SK-N-SH (cell line): ENCODE data around the gene C2orf69. TPM values are rescaled to one million over a fixed set of nuclear protein-coding genes. Genes with fewer than 3 reads are reported as not detected.

Experiments used
- CTCF ChIA-PET: fragments of 300-600, 350-600 bp; formaldehyde crosslinking; extraction: SDS; loops from one replicate; lab custom pipeline; 2021; lab: Yijun Ruan, JAX
- POLR2A ChIA-PET: fragments of 350-600 bp; sonication (Branson Sonifier 250); formaldehyde crosslinking; extraction: SDS; loops from one replicate; lab custom pipeline; 2020; ENCODE audit warnings: antibody characterized with exemption, inconsistent platforms; lab: Yijun Ruan, JAX
- DNase-seq: peaks from one replicate; pipeline ENCODE4 v3.0.0; 2012
- H2AFZ ChIP-seq: fragments of 200-600 bp; sonication (generic); 2 replicates; pipeline ENCODE4 v1.8.1; 2016; ENCODE audit warnings: antibody characterized with exemption, mild to moderate bottlenecking, low read depth
- H3F3A ChIP-seq: fragments of 200-600 bp; sonication (generic); replicated peaks from 2 replicates; pipeline ENCODE3; 2016; ENCODE audit warnings: antibody characterized with exemption, mild to moderate bottlenecking; ENCODE audit not compliant: insufficient read depth
- H3K27ac ChIP-seq, 2 experiments: fragments of 200-500 bp in 1 of 2; fragments of 200-600 bp in 1 of 2; sonication (Bioruptor generic) in 1 of 2; sonication (generic), shearing (Covaris generic) in 1 of 2; 2 replicates each; pipeline versions ENCODE4 v1.5.1 to v1.6.1; 2014 to 2016; ENCODE audit warnings: low read depth in 2 of 2, inconsistent platforms in 1 of 2, low read length in 1 of 2, mild to moderate bottlenecking in 1 of 2, mixed read lengths in 1 of 2
- H3K27me3 ChIP-seq: fragments of 200-600 bp; sonication (generic), shearing (Covaris generic); 2 replicates; pipeline ENCODE4 v1.6.1; 2016; ENCODE audit warnings: mixed run types; ENCODE audit not compliant: insufficient read depth
- H3K36me3 ChIP-seq, 2 experiments: fragments of 200-500 bp in 1 of 2; fragments of 200-600 bp in 1 of 2; sonication (Bioruptor generic) in 1 of 2; sonication (generic) in 1 of 2; replicated peaks in 1 of 2; 2 replicates each; pipeline versions ENCODE3 to v1.5.1; 2014 to 2016; ENCODE audit warnings: low read length in 1 of 2, mild to moderate bottlenecking in 1 of 2; ENCODE audit not compliant: insufficient read depth in 2 of 2, control insufficient read depth in 1 of 2
- H3K4me1 ChIP-seq, 2 experiments: fragments of 200-500 bp in 1 of 2; fragments of 200-600 bp in 1 of 2; sonication (Bioruptor generic) in 1 of 2; sonication (generic), shearing (Covaris generic) in 1 of 2; 2 replicates each; pipeline versions ENCODE4 v1.5.1 to v1.6.1; 2014 to 2016; ENCODE audit warnings: low read depth in 1 of 2, low read length in 1 of 2, mixed run types in 1 of 2; ENCODE audit not compliant: insufficient read depth in 2 of 2, control insufficient read depth in 1 of 2
- H3K4me2 ChIP-seq: fragments of 200-600 bp; sonication (generic), shearing (Covaris generic); 2 replicates; pipeline ENCODE4 v1.6.1; 2017; ENCODE audit warnings: mixed run types
- H3K4me3 ChIP-seq, 2 experiments: fragments of 200-500 bp in 1 of 2; fragments of 200-600 bp in 1 of 2; sonication (Bioruptor generic) in 1 of 2; sonication (generic), shearing (Covaris generic) in 1 of 2; 2 replicates each; pipeline versions ENCODE4 v1.5.1 to v1.8.1; 2014 to 2016; ENCODE audit warnings: low read depth in 2 of 2, inconsistent platforms in 1 of 2, low read length in 1 of 2, mild to moderate bottlenecking in 1 of 2, mixed read lengths in 1 of 2, moderate library complexity in 1 of 2
- H3K79me2 ChIP-seq: fragments of 200-600 bp; sonication (generic); 2 replicates; pipeline ENCODE4 v1.8.1; 2017; ENCODE audit warnings: mild to moderate bottlenecking; ENCODE audit not compliant: insufficient read depth
- H3K9ac ChIP-seq: fragments of 200-600 bp; sonication (generic); 2 replicates; pipeline ENCODE4 v1.6.1; 2017; ENCODE audit warnings: mixed run types
- H3K9me2 ChIP-seq: fragments of 200-600 bp; sonication (generic); 2 replicates; pipeline ENCODE4 v1.6.1; 2017; ENCODE audit warnings: mixed run types
- H3K9me3 ChIP-seq: fragments of 200-600 bp; sonication (generic); 2 replicates; pipeline ENCODE4 v1.6.1; 2017; ENCODE audit warnings: mixed run types, mild to moderate bottlenecking, moderate library complexity
- H4K20me1 ChIP-seq: fragments of 200-600 bp; sonication (generic); 2 replicates; pipeline ENCODE4 v1.6.1; 2017; ENCODE audit warnings: mild to moderate bottlenecking, mixed run types; ENCODE audit not compliant: insufficient read depth
- CTCF ChIP-seq: fragments of 200-600 bp; sonication (generic); IDR thresholded peaks from 2 replicates; pipeline ENCODE4 v1.6.1; 2017; ENCODE audit warnings: antibody characterized with exemption, mild to moderate bottlenecking, moderate library complexity
- ELF1 ChIP-seq: IDR thresholded peaks from 2 replicates; pipeline ENCODE4 v1.4.0; 2012
- EZH2phosphoT487 ChIP-seq: fragments of 200-600 bp; sonication (generic); IDR thresholded peaks from 2 replicates; pipeline ENCODE4 v1.6.1; 2017; ENCODE audit warnings: low read depth, mixed run types, mild to moderate bottlenecking, antibody characterized with exemption, moderate library complexity, borderline replicate concordance
- GABPA ChIP-seq: IDR thresholded peaks from 2 replicates; pipeline ENCODE4 v1.4.0; 2012; ENCODE audit warnings: low read depth, mild to moderate bottlenecking
- GATA2 ChIP-seq: sonication (generic); formaldehyde crosslinking; IDR thresholded peaks from 2 replicates; pipeline ENCODE4 v1.5.0; 2020; ENCODE audit warnings: mild to moderate bottlenecking, missing genetic modification reagents
- MEF2A ChIP-seq: IDR thresholded peaks from 2 replicates; pipeline ENCODE4 v1.4.0; 2012; ENCODE audit warnings: low read depth, borderline replicate concordance
- NRF1 ChIP-seq: IDR thresholded peaks from 2 replicates; pipeline ENCODE4 v1.6.1; 2012; ENCODE audit warnings: low read depth, mild to moderate bottlenecking, low read length
- POLR2AphosphoS5 ChIP-seq: IDR thresholded peaks from 2 replicates; pipeline ENCODE4 v1.6.1; 2012; ENCODE audit warnings: low read depth, low read length
- RAD21 ChIP-seq: IDR thresholded peaks from 2 replicates; pipeline ENCODE4 v1.6.1; 2012; ENCODE audit warnings: mild to moderate bottlenecking, low read length
- SIN3A ChIP-seq: IDR thresholded peaks from 2 replicates; pipeline ENCODE4 v1.6.1; 2012; ENCODE audit warnings: low read depth, mild to moderate bottlenecking, low read length, moderate library complexity, borderline replicate concordance
- TCF12 ChIP-seq: IDR thresholded peaks from 2 replicates; pipeline ENCODE4 v1.4.0; 2012
- USF2 ChIP-seq: fragments of 150-350 bp; IDR thresholded peaks from 2 replicates; pipeline ENCODE4 v1.6.1; 2017; ENCODE audit warnings: antibody characterized with exemption, low read length, low read depth, borderline replicate concordance
- WGBS: methylation state at CpG from one replicate; pipeline ENCODE4 v1.1.6; 2017; ENCODE audit warnings: low lambda C conversion rate; 5-methylcytosine and 5-hydroxymethylcytosine counted together
- polyA plus RNA-seq, 3 experiments: library from polyadenylated mRNA; depleted of rRNA; stranded (reverse); fragments of >200 nt; gene quantifications; 2 replicates each; pipeline ENCODE4 v1.2.3, GENCODE V29; 2012
- TF ChIP-seq, protein P1 (sequence below): fragments of 150-350 bp; IDR thresholded peaks from 2 replicates; pipeline ENCODE4 v1.6.1; 2016; ENCODE audit warnings: mild to moderate bottlenecking, low read depth, low read length
- TF ChIP-seq, protein P2 (sequence below): IDR thresholded peaks from 2 replicates; pipeline ENCODE4 v1.4.0; 2012; ENCODE audit warnings: low read depth
- TF ChIP-seq, protein P3 (sequence below): IDR thresholded peaks from 2 replicates; pipeline ENCODE4 v1.4.0; 2012; ENCODE audit warnings: low read depth, borderline replicate concordance

Gene C2orf69
- polyA plus RNA-seq, 1 of the 3 experiments (the other 2 are of a cell fraction): 1.8 TPM

GRCh38 chr2:199966976-199967375 lies 55.9 kb downstream of the C2orf69 start:
- Histone ChIP-seq H3F3A (peaks cover 11% of the 10 kb centered on the region), H3K4me2 (no peak overlapping the region), H4K20me1 (no peaks in the 10 kb centered on the region), H3K4me1 (no peaks in the 10 kb centered on the region), H2AFZ (no peak overlapping the region), H3K4me3 (no peak overlapping the region), H3K79me2 (no peaks in the 10 kb centered on the region), H3K9me2 (no peaks in the 10 kb centered on the region), H3K27me3 (no peaks in the 10 kb centered on the region), H3K9me3 (no peaks in the 10 kb centered on the region), H3K9ac (no peak overlapping the region), H3K36me3 (peaks cover 55 to 64% of the 10 kb centered on the region in 2 experiments), H3K27ac (no peak overlapping the region)
- DNase-seq: no peak
- POLR2A ChIA-PET: no interaction called here
- CTCF ChIA-PET: interaction anchor here (0.8 to 1.9 kb wide), 2 partner anchors 9 to 13 kb away, joined by 4 to 8 read pairs; no protein-coding TSS in a partner anchor
- TF ChIP-seq, protein P1, sequence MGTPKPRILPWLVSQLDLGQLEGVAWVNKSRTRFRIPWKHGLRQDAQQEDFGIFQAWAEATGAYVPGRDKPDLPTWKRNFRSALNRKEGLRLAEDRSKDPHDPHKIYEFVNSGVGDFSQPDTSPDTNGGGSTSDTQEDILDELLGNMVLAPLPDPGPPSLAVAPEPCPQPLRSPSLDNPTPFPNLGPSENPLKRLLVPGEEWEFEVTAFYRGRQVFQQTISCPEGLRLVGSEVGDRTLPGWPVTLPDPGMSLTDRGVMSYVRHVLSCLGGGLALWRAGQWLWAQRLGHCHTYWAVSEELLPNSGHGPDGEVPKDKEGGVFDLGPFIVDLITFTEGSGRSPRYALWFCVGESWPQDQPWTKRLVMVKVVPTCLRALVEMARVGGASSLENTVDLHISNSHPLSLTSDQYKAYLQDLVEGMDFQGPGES: no peak
- TF ChIP-seq NRF1: no peak
- no peak for TF ChIP-seq ELF1
- no peak for TF ChIP-seq MEF2A
- TF ChIP-seq POLR2AphosphoS5: no peak
- no peak for TF ChIP-seq CTCF
- TF ChIP-seq TCF12: no peak
- TF ChIP-seq, protein P2, sequence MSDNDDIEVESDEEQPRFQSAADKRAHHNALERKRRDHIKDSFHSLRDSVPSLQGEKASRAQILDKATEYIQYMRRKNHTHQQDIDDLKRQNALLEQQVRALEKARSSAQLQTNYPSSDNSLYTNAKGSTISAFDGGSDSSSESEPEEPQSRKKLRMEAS: no peak
- TF ChIP-seq, protein P3, sequence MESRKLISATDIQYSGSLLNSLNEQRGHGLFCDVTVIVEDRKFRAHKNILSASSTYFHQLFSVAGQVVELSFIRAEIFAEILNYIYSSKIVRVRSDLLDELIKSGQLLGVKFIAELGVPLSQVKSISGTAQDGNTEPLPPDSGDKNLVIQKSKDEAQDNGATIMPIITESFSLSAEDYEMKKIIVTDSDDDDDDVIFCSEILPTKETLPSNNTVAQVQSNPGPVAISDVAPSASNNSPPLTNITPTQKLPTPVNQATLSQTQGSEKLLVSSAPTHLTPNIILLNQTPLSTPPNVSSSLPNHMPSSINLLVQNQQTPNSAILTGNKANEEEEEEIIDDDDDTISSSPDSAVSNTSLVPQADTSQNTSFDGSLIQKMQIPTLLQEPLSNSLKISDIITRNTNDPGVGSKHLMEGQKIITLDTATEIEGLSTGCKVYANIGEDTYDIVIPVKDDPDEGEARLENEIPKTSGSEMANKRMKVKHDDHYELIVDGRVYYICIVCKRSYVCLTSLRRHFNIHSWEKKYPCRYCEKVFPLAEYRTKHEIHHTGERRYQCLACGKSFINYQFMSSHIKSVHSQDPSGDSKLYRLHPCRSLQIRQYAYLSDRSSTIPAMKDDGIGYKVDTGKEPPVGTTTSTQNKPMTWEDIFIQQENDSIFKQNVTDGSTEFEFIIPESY: no peak
- no peak for TF ChIP-seq GATA2
- TF ChIP-seq USF2: no peak
- no peak for TF ChIP-seq GABPA
- no peak for TF ChIP-seq RAD21
- TF ChIP-seq SIN3A: no peak
- no peak for TF ChIP-seq EZH2phosphoT487
- 100% methylated on average over 1 of the region's 1 CpG for WGBS
